Uterine smooth muscle cell (primary cell): Measurements from ENCODE around the gene PCDHA13. TPM values are rescaled to one million over a fixed set of nuclear protein-coding genes. Genes with fewer than 3 reads are reported as not detected.

Experiments
- total RNA-seq: library from RNA; depleted of rRNA; stranded (reverse); fragments of >200 nt; gene quantifications from 2 replicates; pipeline ENCODE4 v1.2.3, GENCODE V29; 2014

Gene PCDHA13, protein sequence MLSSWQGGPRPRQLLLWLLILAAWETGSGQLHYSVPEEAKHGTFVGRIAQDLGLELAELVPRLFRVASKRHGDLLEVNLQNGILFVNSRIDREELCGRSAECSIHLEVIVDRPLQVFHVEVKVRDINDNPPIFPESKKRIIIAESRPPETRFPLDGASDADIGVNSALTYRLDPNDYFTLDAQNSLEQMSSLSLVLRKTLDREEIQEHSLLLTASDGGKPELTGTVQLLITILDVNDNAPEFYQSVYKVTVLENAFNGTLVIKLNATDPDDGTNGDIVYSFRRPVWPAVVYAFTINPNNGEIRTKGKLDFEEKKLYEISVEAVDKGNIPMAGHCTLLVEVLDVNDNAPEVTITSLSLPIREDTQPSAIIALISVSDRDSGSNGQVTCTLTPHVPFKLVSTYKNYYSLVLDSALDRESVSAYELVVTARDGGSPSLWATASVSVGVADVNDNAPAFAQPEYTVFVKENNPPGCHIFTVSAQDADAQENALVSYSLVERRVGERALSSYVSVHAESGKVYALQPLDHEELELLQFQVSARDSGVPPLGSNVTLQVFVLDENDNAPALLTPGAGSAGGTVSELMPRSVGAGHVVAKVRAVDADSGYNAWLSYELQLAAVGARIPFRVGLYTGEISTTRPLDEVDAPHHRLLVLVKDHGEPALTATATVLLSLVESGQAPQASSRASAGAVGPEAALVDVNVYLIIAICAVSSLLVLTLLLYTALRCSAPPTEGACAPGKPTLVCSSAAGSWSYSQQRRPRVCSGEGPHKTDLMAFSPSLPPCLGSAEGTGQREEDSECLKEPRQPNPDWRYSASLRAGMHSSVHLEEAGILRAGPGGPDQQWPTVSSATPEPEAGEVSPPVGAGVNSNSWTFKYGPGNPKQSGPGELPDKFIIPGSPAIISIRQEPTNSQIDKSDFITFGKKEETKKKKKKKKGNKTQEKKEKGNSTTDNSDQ
- under 0.01 and 0.25 TPM in 2 replicates for total RNA-seq

DNA sequence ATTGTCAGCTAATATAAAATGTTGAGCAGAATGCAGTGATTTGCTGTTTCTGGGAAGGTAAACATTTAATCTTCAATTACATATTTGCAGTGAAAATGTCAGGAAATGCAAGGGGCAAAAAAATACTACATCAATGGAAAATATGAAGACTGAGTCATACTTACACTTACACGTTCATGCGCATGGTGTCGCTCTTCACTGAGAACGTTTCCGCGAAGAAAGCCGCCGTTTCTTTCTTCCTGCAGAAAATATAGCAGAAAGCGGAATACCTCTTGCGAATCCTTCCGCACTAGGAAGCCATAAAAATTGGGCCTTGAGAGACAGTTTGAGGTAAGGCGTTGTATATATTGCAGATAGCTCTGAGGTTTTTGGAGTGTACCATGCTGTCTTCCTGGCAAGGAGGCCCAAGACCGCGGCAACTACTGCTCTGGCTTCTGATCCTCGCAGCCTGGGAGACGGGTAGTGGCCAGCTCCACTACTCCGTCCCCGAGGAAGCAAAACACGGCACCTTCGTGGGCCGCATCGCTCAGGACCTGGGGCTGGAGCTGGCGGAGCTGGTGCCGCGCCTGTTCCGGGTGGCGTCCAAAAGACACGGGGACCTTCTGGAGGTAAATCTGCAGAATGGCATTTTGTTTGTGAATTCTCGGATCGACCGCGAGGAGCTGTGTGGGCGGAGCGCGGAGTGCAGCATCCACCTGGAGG, at the start of gene PCDHA13:
Gene PCDHA13 (plus strand): TSS at position 236 of the 702 bp plus-strand sequence. CDS start 145 bp downstream, at position 381.

GRCh38 chr5:140833993-140834392, 47.9 kb upstream of the PCDHA13 start, which contains the start of gene PCDHA7:
Gene PCDHA7 (plus strand): TSS chr5:140834269. CDS start chr5:140834384, 115 bp downstream.

GRCh38 chr5:140840978-140841962, 40.7 kb upstream of the PCDHA13 start, which contains the start of gene PCDHA8:
Gene PCDHA8 (plus strand): TSS chr5:140841187. CDS start chr5:140841322, 135 bp downstream.

DNA sequence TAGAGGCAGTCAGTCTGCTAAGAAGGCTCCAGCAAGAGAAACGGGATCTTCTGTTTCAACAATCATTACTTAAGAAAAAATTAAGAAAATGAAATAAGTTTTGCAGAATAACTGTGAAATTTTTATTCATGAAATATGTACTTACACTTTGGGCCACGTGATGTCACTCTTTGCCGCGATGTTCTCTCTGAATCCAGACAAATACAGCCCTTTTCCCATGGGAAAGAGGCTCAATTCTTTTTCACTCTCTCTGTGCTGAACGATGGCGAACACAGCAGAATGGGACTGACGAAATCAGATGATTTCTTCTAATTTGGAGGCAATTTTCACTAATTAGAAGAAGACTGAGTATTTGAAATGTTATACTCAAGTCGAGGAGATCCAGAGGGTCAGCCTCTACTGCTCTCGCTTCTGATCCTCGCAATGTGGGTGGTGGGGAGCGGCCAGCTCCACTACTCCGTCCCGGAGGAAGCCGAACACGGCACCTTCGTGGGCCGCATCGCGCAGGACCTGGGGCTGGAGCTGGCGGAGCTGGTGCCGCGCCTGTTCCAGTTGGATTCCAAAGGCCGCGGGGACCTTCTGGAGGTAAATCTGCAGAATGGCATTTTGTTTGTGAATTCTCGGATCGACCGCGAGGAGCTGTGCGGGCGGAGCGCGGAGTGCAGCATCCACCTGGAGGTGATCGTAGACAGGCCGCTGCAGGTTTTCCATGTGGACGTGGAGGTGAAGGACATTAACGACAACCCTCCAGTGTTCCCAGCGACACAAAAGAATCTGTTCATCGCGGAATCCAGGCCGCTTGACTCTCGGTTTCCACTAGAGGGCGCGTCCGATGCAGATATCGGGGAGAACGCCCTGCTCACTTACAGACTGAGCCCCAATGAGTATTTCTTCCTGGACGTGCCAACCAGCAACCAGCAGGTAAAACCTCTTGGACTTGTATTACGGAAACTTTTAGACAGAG, 33.5 kb upstream of the PCDHA13 start, which contains the start of gene PCDHA9:
Gene PCDHA9 (plus strand): TSS at position 244 of the 964 bp plus-strand sequence. CDS start 114 bp downstream, at position 358.

GRCh38 chr5:140855772-140856674, 25.9 kb upstream of the PCDHA13 start, which contains the start of gene PCDHA10:
Gene PCDHA10 (plus strand): TSS chr5:140855897. CDS start chr5:140856049, 152 bp downstream.

GRCh38 chr5:140868721-140869554, 13.0 kb upstream of the PCDHA13 start, which contains the start of gene PCDHA11:
Gene PCDHA11 (plus strand): TSS chr5:140868957. CDS start chr5:140869104, 147 bp downstream.

DNA sequence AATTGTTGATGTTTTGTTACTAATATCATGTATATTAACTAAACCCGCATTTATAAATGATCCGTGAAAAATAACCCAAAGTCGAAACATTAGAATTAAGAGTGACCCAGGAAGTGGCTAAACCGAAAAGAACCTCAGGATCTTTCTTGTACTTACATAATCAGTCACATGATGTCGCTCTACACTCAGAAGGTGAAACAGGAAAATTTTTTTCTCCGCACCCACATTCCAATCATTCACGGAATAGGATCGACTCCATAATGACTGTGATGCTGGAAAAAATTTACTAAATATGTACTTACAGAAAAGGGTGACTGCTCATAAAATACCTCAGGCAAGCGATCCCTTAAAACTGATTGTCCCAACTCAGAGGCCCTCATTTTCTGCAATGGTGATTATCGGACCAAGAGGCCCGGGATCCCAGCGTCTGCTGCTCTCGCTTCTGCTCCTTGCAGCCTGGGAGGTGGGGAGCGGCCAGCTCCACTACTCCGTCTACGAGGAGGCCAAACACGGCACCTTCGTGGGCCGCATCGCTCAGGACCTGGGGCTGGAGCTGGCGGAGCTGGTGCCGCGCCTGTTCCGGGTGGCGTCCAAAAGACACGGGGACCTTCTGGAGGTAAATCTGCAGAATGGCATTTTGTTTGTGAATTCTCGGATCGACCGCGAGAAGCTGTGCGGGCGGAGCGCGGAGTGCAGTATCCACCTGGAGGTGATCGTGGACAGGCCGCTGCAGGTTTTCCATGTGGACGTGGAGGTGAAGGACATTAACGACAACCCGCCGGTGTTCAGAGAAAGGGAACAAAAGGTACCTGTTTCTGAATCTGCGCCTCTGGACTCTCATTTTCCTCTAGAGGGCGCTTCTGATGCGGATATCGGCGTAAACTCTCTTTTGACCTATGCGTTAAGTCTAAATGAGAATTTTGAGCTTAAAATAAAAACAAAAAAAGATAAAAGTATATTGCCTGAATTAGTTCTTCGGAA, 6.5 kb upstream of the PCDHA13 start, which contains the start of gene PCDHA12:
Gene PCDHA12 (plus strand): TSS at position 224 of the 981 bp plus-strand sequence. CDS start 165 bp downstream, at position 389.

GRCh38 chr5:140925806-140926442, 44.0 kb downstream of the PCDHA13 start, which contains the start of gene PCDHAC1:
Gene PCDHAC1 (plus strand): TSS chr5:140926299. CDS start chr5:140926893, 594 bp downstream.

Other genes starting within 250 kb of the PCDHA13 start
- gene CD14, start 248.9 kb upstream of the PCDHA13 start, total RNA-seq: 0.11 and 0.25 TPM in 2 replicates
- gene TMCO6, start 242.7 kb upstream of the PCDHA13 start, total RNA-seq: 9.8 and 12.1 TPM in 2 replicates
- 22.8 and 31.7 TPM in 2 replicates for gene NDUFA2, start 234.5 kb upstream of the PCDHA13 start, total RNA-seq
- 101 and 140 TPM in 2 replicates for gene IK, start 234.3 kb upstream of the PCDHA13 start, total RNA-seq
- 29.4 and 37.5 TPM in 2 replicates for gene WDR55, start 217.2 kb upstream of the PCDHA13 start, total RNA-seq
- 0.12 and 0.33 TPM in 2 replicates for gene DND1, start 208.5 kb upstream of the PCDHA13 start, total RNA-seq
- gene HARS1, start 190.8 kb upstream of the PCDHA13 start, total RNA-seq: 70.7 and 107 TPM in 2 replicates
- gene HARS2, start 190.7 kb upstream of the PCDHA13 start, total RNA-seq: 38.0 and 38.8 TPM in 2 replicates
- gene ZMAT2, start 181.7 kb upstream of the PCDHA13 start, total RNA-seq: 60.6 and 61.1 TPM in 2 replicates
- under 0.01 TPM in 2 replicates for gene PCDHA1, start 96.0 kb upstream of the PCDHA13 start, total RNA-seq
- gene PCDHA2, start 87.3 kb upstream of the PCDHA13 start, total RNA-seq: under 0.01 and 0.11 TPM in 2 replicates
- under 0.01 and 0.25 TPM in 2 replicates for gene PCDHA3, start 81.1 kb upstream of the PCDHA13 start, total RNA-seq
- 0.11 and 0.62 TPM in 2 replicates for gene PCDHA4, start 75.1 kb upstream of the PCDHA13 start, total RNA-seq
- gene PCDHA5, start 60.5 kb upstream of the PCDHA13 start, total RNA-seq: 0.11 and 0.12 TPM in 2 replicates
- gene PCDHA6, start 54.2 kb upstream of the PCDHA13 start, total RNA-seq: 0.77 and 1.4 TPM in 2 replicates
- 0.22 and 0.87 TPM in 2 replicates for gene PCDHA7, start 47.9 kb upstream of the PCDHA13 start, total RNA-seq
- 0.11 and 0.12 TPM in 2 replicates for gene PCDHA8, start 40.9 kb upstream of the PCDHA13 start, total RNA-seq
- 0.11 and 0.12 TPM in 2 replicates for gene PCDHA9, start 33.7 kb upstream of the PCDHA13 start, total RNA-seq
- 0.33 and 0.37 TPM in 2 replicates for gene PCDHA10, start 26.2 kb upstream of the PCDHA13 start, total RNA-seq
- gene PCDHA11, start 13.2 kb upstream of the PCDHA13 start, total RNA-seq: 0.22 and 0.50 TPM in 2 replicates
- 0.11 and 0.12 TPM in 2 replicates for gene PCDHA12, start 6.8 kb upstream of the PCDHA13 start, total RNA-seq
- gene PCDHAC1, start 44.2 kb downstream of the PCDHA13 start, total RNA-seq: 0.11 and 0.25 TPM in 2 replicates
- gene PCDHAC2, start 84.4 kb downstream of the PCDHA13 start, total RNA-seq: 0.55 and 1.9 TPM in 2 replicates
- gene PCDHB1, start 169.2 kb downstream of the PCDHA13 start, total RNA-seq: not detected in 2 replicates
- 0.55 and 2.0 TPM in 2 replicates for gene PCDHB2, start 212.5 kb downstream of the PCDHA13 start, total RNA-seq
- 0.75 and 0.77 TPM in 2 replicates for gene PCDHB3, start 218.3 kb downstream of the PCDHA13 start, total RNA-seq
- under 0.01 and 0.12 TPM in 2 replicates for gene PCDHB4, start 239.7 kb downstream of the PCDHA13 start, total RNA-seq